HCT116 (cell line): ENCODE measurements around the gene NIN. TPM values are rescaled to one million over a fixed set of nuclear protein-coding genes. Genes with fewer than 3 reads are reported as not detected.

ENCODE experiments used
- ATAC-seq: fragments of 200-7000 bp; cut with Tn5 transposase; 2 replicates; pipeline ENCODE4 v1.9.1; 2020; ENCODE audit warnings: mild to moderate bottlenecking, moderate library complexity
- BruUV-seq: library from RNA; stranded (reverse); fragments of 400-500 nt; replicated peaks from 2 replicates; lab custom pipeline; 2021; lab: Mats Ljungman, UMichigan
- CTCF ChIA-PET: fragments of 300-600 bp; sonication (Branson Sonifier 250); formaldehyde crosslinking; loops from one replicate; lab custom pipeline; 2021; ENCODE audit warnings: antibody characterized with exemption; lab: Charles Lee
- POLR2A ChIA-PET: fragments of 300-600, 350-600 bp; sonication (Branson Sonifier 250); formaldehyde crosslinking; loops from one replicate; lab custom pipeline; 2021; ENCODE audit warnings: antibody characterized with exemption; lab: Charles Lee
- RAD21 ChIA-PET, 2 experiments: fragments of 300-600 bp; sonication (Branson Sonifier 250); formaldehyde crosslinking; loops; one replicate each; lab custom pipeline; 2023; ENCODE audit warnings: low total read pairs in 2 of 2; ENCODE audit not compliant: uncharacterized antibody in 2 of 2, unreplicated experiment in 2 of 2, low non-redundant PET in 1 of 2; lab: Charles Lee
- DNase-seq: peaks from one replicate; pipeline ENCODE4 v3.0.0-alpha.2; 2010; ENCODE audit warnings: low read depth, low spot score
- H2AFZ ChIP-seq: fragments of 200-600 bp; shearing (Covaris generic), sonication (generic); 2 replicates; pipeline ENCODE4 v1.6.1; 2017; ENCODE audit warnings: low read depth, mixed run types, mixed read lengths, antibody characterized with exemption, low read length; ENCODE audit not compliant: poor library complexity, severe bottlenecking
- H3K27ac ChIP-seq: 2 replicates; pipeline ENCODE4 v1.5.1; 2012; ENCODE audit warnings: low read depth, low read length
- H3K27me3 ChIP-seq: fragments of 200-600 bp; sonication (generic); 2 replicates; pipeline ENCODE4 v1.6.1; 2016; ENCODE audit warnings: mixed run types, low read length, mixed read lengths; ENCODE audit not compliant: insufficient read depth
- H3K36me3 ChIP-seq, 2 experiments: fragments of 200-500 bp in 1 of 2; fragments of 200-600 bp in 1 of 2; sonication (Bioruptor generic) in 1 of 2; sonication (generic) in 1 of 2; 2 replicates each; pipeline versions ENCODE4 v1.5.1 to v1.6.1; 2014 to 2016; ENCODE audit warnings: low read length in 2 of 2, inconsistent platforms in 1 of 2, mixed read lengths in 1 of 2, mixed run types in 1 of 2; ENCODE audit not compliant: insufficient read depth in 2 of 2, control insufficient read depth in 1 of 2
- H3K4me1 ChIP-seq, 2 experiments: fragments of 200-600 bp in 1 of 2; sonication (generic) in 1 of 2; 2 replicates each; pipeline versions ENCODE4 v1.5.1 to v1.6.1; 2012 to 2017; ENCODE audit warnings: low read length in 2 of 2, inconsistent platforms in 1 of 2, mild to moderate bottlenecking in 1 of 2, mixed read lengths in 1 of 2, mixed run types in 1 of 2, moderate library complexity in 1 of 2; ENCODE audit not compliant: insufficient read depth in 2 of 2, control insufficient read depth in 1 of 2
- H3K4me2 ChIP-seq: fragments of 200-600 bp; sonication (generic); 2 replicates; pipeline ENCODE4 v1.6.1; 2017; ENCODE audit warnings: mixed run types, low read length, mixed read lengths
- H3K4me3 ChIP-seq, 2 experiments: fragments of 200-600 bp in 1 of 2; sonication (generic) in 1 of 2; replicated peaks in 1 of 2; 2 replicates each; pipeline ENCODE4 v1.5.1; 2011 to 2016; ENCODE audit warnings: low read length in 2 of 2, control low read depth in 1 of 2, low read depth in 1 of 2, mild to moderate bottlenecking in 1 of 2, mixed read lengths in 1 of 2, mixed run types in 1 of 2
- H3K79me2 ChIP-seq: fragments of 200-600 bp; sonication (generic); 2 replicates; pipeline ENCODE4 v1.6.1; 2017; ENCODE audit warnings: mild to moderate bottlenecking, mixed run types, low read length, moderate library complexity, mixed read lengths; ENCODE audit not compliant: insufficient read depth
- H3K9ac ChIP-seq: fragments of 200-600 bp; sonication (generic); 2 replicates; pipeline ENCODE4 v1.6.1; 2016; ENCODE audit warnings: low read length, mixed read lengths
- H3K9me2 ChIP-seq: fragments of 200-600 bp; sonication (generic), shearing (Covaris generic); 2 replicates; pipeline ENCODE4 v1.6.1; 2017; ENCODE audit warnings: mixed run types, mild to moderate bottlenecking, moderate library complexity; ENCODE audit not compliant: insufficient read depth
- H3K9me3 ChIP-seq, 2 experiments: fragments of 200-500 bp in 1 of 2; fragments of 200-600 bp in 1 of 2; sonication (Bioruptor generic) in 1 of 2; sonication (generic) in 1 of 2; 2 replicates each; pipeline ENCODE4 v1.6.1; 2014 to 2017; ENCODE audit warnings: low read length in 2 of 2, mixed read lengths in 2 of 2, inconsistent platforms in 1 of 2, low read depth in 1 of 2, mild to moderate bottlenecking in 1 of 2, mixed run types in 1 of 2, moderate library complexity in 1 of 2; ENCODE audit not compliant: control insufficient read depth in 1 of 2, insufficient read depth in 1 of 2
- H4K20me1 ChIP-seq: fragments of 200-600 bp; sonication (generic), shearing (Covaris generic); 2 replicates; pipeline ENCODE4 v1.6.1; 2017; ENCODE audit warnings: mixed run types, mild to moderate bottlenecking, moderate library complexity; ENCODE audit not compliant: insufficient read depth
- CBX3 ChIP-seq: IDR thresholded peaks from 2 replicates; pipeline ENCODE4 v1.6.1; 2012; ENCODE audit warnings: low read depth
- CEBPB ChIP-seq: IDR thresholded peaks from 2 replicates; pipeline ENCODE4 v1.6.1; 2012; ENCODE audit warnings: low read depth
- CTCF ChIP-seq, 3 experiments: fragments of 200-600 bp in 1 of 3; sonication (generic) in 1 of 3; IDR thresholded peaks in 2 of 3; conservative IDR thresholded peaks in 1 of 3; 2 replicates each; pipeline ENCODE4 v1.5.1; 2012 to 2017; ENCODE audit warnings: low read depth in 2 of 3, low read length in 2 of 3, antibody characterized with exemption in 1 of 3, borderline replicate concordance in 1 of 3, control low read depth in 1 of 3, mild to moderate bottlenecking in 1 of 3, mixed read lengths in 1 of 3, mixed run types in 1 of 3, moderate library complexity in 1 of 3; ENCODE audit not compliant: insufficient read depth in 1 of 3
- EGR1 ChIP-seq: IDR thresholded peaks from 2 replicates; pipeline ENCODE4 v1.6.1; 2012; ENCODE audit warnings: low read depth
- ELF1 ChIP-seq: IDR thresholded peaks from 2 replicates; pipeline ENCODE4 v1.6.1; 2012; ENCODE audit warnings: low read depth, borderline replicate concordance
- FOSL1 ChIP-seq: IDR thresholded peaks from 2 replicates; pipeline ENCODE4 v1.6.1; 2012; ENCODE audit warnings: low read depth
- JUND ChIP-seq: IDR thresholded peaks from 2 replicates; pipeline ENCODE4 v1.6.1; 2012
- POLR2AphosphoS5 ChIP-seq: IDR thresholded peaks from 2 replicates; pipeline ENCODE4 v1.6.1; 2011; ENCODE audit warnings: mild to moderate bottlenecking, low read depth, low read length, moderate library complexity
- RAD21 ChIP-seq: IDR thresholded peaks from 2 replicates; pipeline ENCODE4 v1.6.1; 2012; ENCODE audit warnings: low read depth, mild to moderate bottlenecking
- SIN3A ChIP-seq: IDR thresholded peaks from 2 replicates; pipeline ENCODE4 v1.6.1; 2012; ENCODE audit warnings: low read depth
- SP1 ChIP-seq: IDR thresholded peaks from 2 replicates; pipeline ENCODE4 v1.6.1; 2012; ENCODE audit warnings: low read depth
- SRF ChIP-seq: IDR thresholded peaks from 2 replicates; pipeline ENCODE4 v1.6.1; 2012; ENCODE audit warnings: low read depth
- YY1 ChIP-seq: IDR thresholded peaks from 2 replicates; pipeline ENCODE4 v1.6.1; 2011; ENCODE audit warnings: low read length, low read depth, moderate library complexity, mild to moderate bottlenecking; ENCODE audit not compliant: insufficient replicate concordance; ENCODE audit errors: extremely low read depth
- ZFX ChIP-seq: fragments of 450-650 bp; IDR thresholded peaks from 2 replicates; pipeline ENCODE4 v1.6.1; 2017
- ZNF274 ChIP-seq: fragments of 200-500 bp; sonication (Bioruptor generic); IDR thresholded peaks from 2 replicates; pipeline ENCODE4 v1.6.1; 2014; ENCODE audit warnings: mild to moderate bottlenecking, low read depth, low read length, inconsistent platforms
- intact Hi-C: fragments of 100-400 bp; cut with micrococcal nuclease; formaldehyde crosslinking; loops from 2 replicates; pipeline ENCODE4 v1.10.0; 2022
- total RNA-seq: library from RNA; stranded (reverse); gene quantifications from one replicate; pipeline ENCODE4 v1.2.1, GENCODE V29; 2021; ENCODE audit not compliant: unreplicated experiment
- TF ChIP-seq, protein P1 (sequence below): IDR thresholded peaks from 2 replicates; pipeline ENCODE4 v1.6.1; 2011; ENCODE audit warnings: mild to moderate bottlenecking, low read length, moderate library complexity; ENCODE audit not compliant: insufficient replicate concordance; ENCODE audit errors: extremely low read depth
- TF ChIP-seq, protein P2 (sequence below): IDR thresholded peaks from 2 replicates; pipeline ENCODE4 v1.6.1; 2012; ENCODE audit warnings: low read depth
- TF ChIP-seq, protein P3 (sequence below): IDR thresholded peaks from 2 replicates; pipeline ENCODE4 v1.6.1; 2012

NIN gene
- total RNA-seq, 1 experiment from 2014 or later: 39.6 TPM

DNA sequence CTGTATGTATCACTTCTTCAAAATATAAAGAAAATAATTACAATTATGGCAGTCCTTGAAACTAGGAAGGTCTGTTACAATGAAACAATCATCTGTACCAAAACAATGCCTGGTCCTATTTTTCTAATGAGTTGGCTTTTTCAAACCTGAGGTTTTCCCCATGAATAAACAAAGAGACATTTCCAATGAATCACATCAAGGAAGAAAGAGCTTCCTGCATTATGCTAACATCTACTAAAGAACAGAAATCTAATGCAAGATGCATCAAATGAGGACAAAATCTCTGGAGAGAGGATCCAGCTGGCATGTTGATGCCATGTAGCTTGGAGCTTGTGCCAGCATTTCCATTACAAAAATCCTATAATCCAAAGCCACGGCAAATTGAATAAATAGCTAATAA, 29.3 kb downstream of the NIN start:
- ATAC-seq (no peak), DNase-seq (no peak)
- H2AFZ ChIP-seq: no peak overlapping the region
- no peak overlapping the region for H3K4me3 ChIP-seq
- ChIA-PET POLR2A (interaction anchor here (1.0 kb wide), 1 partner anchor 29 kb away, joined by 3 read pairs; the partner anchor contains the start of gene NIN), CTCF (interaction anchor here (1.0 to 1.4 kb wide), 2 partner anchors 28 to 59 kb away, joined by 3 read pairs; no protein-coding TSS in a partner anchor), RAD21 (no interaction called here)
- intact Hi-C loops: no loop called here
- no peak overlapping the region for H3K27ac ChIP-seq
- no TSS peak for BruUV-seq
- no peaks in the 10 kb centered on the region; the same call in 1 of the 2 replicates for H4K20me1 ChIP-seq
- 0 out of 2 replicates have a peak, but pooled peaks cover 2% of the 10 kb centered on the region for H3K79me2 ChIP-seq
- TF ChIP-seq, protein P1, sequence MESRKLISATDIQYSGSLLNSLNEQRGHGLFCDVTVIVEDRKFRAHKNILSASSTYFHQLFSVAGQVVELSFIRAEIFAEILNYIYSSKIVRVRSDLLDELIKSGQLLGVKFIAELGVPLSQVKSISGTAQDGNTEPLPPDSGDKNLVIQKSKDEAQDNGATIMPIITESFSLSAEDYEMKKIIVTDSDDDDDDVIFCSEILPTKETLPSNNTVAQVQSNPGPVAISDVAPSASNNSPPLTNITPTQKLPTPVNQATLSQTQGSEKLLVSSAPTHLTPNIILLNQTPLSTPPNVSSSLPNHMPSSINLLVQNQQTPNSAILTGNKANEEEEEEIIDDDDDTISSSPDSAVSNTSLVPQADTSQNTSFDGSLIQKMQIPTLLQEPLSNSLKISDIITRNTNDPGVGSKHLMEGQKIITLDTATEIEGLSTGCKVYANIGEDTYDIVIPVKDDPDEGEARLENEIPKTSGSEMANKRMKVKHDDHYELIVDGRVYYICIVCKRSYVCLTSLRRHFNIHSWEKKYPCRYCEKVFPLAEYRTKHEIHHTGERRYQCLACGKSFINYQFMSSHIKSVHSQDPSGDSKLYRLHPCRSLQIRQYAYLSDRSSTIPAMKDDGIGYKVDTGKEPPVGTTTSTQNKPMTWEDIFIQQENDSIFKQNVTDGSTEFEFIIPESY: no peak
- no peak for TF ChIP-seq CEBPB
- TF ChIP-seq SIN3A: no peak
- TF ChIP-seq JUND: no peak
- TF ChIP-seq YY1: no peak
- TF ChIP-seq SP1: no peak
- no peak for TF ChIP-seq CTCF (IDR thresholded peaks at IDR 0.05 in 2 of 3, conservative IDR thresholded peaks at IDR 0.05 in 1 of 3; ENCODE audit: borderline replicate concordance in 1 of 3, insufficient read depth in 1 of 3, low read depth in 2 of 3, low read length in 2 of 3)
- TF ChIP-seq ELF1: no peak
- no peak for TF ChIP-seq ZFX
- no peak for TF ChIP-seq RAD21
- TF ChIP-seq FOSL1: no peak
- TF ChIP-seq EGR1: no peak
- TF ChIP-seq, protein P2, sequence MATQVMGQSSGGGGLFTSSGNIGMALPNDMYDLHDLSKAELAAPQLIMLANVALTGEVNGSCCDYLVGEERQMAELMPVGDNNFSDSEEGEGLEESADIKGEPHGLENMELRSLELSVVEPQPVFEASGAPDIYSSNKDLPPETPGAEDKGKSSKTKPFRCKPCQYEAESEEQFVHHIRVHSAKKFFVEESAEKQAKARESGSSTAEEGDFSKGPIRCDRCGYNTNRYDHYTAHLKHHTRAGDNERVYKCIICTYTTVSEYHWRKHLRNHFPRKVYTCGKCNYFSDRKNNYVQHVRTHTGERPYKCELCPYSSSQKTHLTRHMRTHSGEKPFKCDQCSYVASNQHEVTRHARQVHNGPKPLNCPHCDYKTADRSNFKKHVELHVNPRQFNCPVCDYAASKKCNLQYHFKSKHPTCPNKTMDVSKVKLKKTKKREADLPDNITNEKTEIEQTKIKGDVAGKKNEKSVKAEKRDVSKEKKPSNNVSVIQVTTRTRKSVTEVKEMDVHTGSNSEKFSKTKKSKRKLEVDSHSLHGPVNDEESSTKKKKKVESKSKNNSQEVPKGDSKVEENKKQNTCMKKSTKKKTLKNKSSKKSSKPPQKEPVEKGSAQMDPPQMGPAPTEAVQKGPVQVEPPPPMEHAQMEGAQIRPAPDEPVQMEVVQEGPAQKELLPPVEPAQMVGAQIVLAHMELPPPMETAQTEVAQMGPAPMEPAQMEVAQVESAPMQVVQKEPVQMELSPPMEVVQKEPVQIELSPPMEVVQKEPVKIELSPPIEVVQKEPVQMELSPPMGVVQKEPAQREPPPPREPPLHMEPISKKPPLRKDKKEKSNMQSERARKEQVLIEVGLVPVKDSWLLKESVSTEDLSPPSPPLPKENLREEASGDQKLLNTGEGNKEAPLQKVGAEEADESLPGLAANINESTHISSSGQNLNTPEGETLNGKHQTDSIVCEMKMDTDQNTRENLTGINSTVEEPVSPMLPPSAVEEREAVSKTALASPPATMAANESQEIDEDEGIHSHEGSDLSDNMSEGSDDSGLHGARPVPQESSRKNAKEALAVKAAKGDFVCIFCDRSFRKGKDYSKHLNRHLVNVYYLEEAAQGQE: no peak
- TF ChIP-seq POLR2AphosphoS5: no peak
- TF ChIP-seq CBX3: no peak
- TF ChIP-seq SRF: no peak
- TF ChIP-seq, protein P3, sequence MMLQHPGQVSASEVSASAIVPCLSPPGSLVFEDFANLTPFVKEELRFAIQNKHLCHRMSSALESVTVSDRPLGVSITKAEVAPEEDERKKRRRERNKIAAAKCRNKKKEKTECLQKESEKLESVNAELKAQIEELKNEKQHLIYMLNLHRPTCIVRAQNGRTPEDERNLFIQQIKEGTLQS: no peak
- no peak for TF ChIP-seq ZNF274
- H3K27me3 ChIP-seq: no peaks in the 10 kb centered on the region
- H3K9me3 ChIP-seq: no peaks in the 10 kb centered on the region
- no peaks in the 10 kb centered on the region for H3K4me1 ChIP-seq
- H3K9ac ChIP-seq: no peak overlapping the region
- no peaks in the 10 kb centered on the region for H3K9me2 ChIP-seq
- peaks cover 0 to 2% of the 10 kb centered on the region in 2 experiments; a peak in 1 of 4 replicates for H3K36me3 ChIP-seq
- H3K4me2 ChIP-seq: no peak overlapping the region
